Subcutaneous adipose tissue (tissue), 4 donors: ENCODE results near the gene MTO1. TPM values are rescaled to one million over a fixed set of nuclear protein-coding genes. Genes with fewer than 3 reads are reported as not detected.

Experiments
- small RNA-seq: library from RNA; depleted of rRNA; stranded (forward); fragments of <200 nt; gene quantifications from one replicate; pipeline ENCODE3, GENCODE V24; 2016
- total RNA-seq, 4 donors: library from RNA; depleted of rRNA; stranded (reverse); fragments of >200 nt; gene quantifications; one replicate each; pipeline ENCODE4 v1.1.0, GENCODE V29; 2016
- TF ChIP-seq, protein P1 (sequence below): fragments of 450-650 bp; IDR thresholded peaks from one replicate; pipeline ENCODE4 v1.5.1; 2016; ENCODE audit warnings: low read depth, mild to moderate bottlenecking, control low read depth, antibody characterized with exemption, moderate library complexity

MTO1 gene
- total RNA-seq, 4 donors from 2014 or later = 18.1 to 22.1 (median 18.6) TPM

- TF ChIP-seq, protein P1, sequence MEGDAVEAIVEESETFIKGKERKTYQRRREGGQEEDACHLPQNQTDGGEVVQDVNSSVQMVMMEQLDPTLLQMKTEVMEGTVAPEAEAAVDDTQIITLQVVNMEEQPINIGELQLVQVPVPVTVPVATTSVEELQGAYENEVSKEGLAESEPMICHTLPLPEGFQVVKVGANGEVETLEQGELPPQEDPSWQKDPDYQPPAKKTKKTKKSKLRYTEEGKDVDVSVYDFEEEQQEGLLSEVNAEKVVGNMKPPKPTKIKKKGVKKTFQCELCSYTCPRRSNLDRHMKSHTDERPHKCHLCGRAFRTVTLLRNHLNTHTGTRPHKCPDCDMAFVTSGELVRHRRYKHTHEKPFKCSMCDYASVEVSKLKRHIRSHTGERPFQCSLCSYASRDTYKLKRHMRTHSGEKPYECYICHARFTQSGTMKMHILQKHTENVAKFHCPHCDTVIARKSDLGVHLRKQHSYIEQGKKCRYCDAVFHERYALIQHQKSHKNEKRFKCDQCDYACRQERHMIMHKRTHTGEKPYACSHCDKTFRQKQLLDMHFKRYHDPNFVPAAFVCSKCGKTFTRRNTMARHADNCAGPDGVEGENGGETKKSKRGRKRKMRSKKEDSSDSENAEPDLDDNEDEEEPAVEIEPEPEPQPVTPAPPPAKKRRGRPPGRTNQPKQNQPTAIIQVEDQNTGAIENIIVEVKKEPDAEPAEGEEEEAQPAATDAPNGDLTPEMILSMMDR = no peak
These were observed 87.2 kb downstream of the MTO1 start for GRCh38 chr6:73548458-73549446.

GRCh38 chr6:73556836-73557235, 95.3 kb downstream of the MTO1 start:
- TF ChIP-seq, protein P1 = no peak

Small RNA genes within 50 kb of the gene (small RNA-seq; reads per million reads assigned to genes)
- not detected for gene AL603910.2
- not detected for gene RN7SL827P
- gene RNU6-975P = not detected

Other genes with a start within 250 kb of the MTO1 start
- gene KHDC1L, start 236.2 kb upstream of the MTO1 start, total RNA-seq = not detected
- gene KHDC1, start 198.5 kb upstream of the MTO1 start, total RNA-seq = 1 to 10 TPM in 1 of 4 donors, under 1 TPM in 3; 0.34 to 1.7 (median 0.77) TPM
- gene DPPA5, start 107.5 kb upstream of the MTO1 start, total RNA-seq = not detected
- not detected for gene KHDC3L, start 99.1 kb upstream of the MTO1 start, total RNA-seq
- gene OOEP, start 91.8 kb upstream of the MTO1 start, total RNA-seq = not detected
- 1 to 10 TPM in 3 of 4 donors, under 1 TPM in 1; 0.98 to 3.2 (median 2.2) TPM for gene DDX43, start 66.9 kb upstream of the MTO1 start, total RNA-seq
- gene CGAS, start 9.4 kb upstream of the MTO1 start, total RNA-seq = 1 to 10 TPM; 3.0 to 6.1 (median 5.1) TPM
- gene EEF1A1, start 59.3 kb downstream of the MTO1 start, total RNA-seq = over 10,000 TPM in 1 of 4 donors, 1,000 to 10,000 TPM in 3; 7,676 to 11,568 (median 9,241) TPM
- gene SLC17A5, start 192.3 kb downstream of the MTO1 start, total RNA-seq = 10 to 100 TPM; 16.0 to 55.4 (median 29.5) TPM
- 10 to 100 TPM; 16.0 to 59.8 (median 22.5) TPM for gene CD109, start 234.5 kb downstream of the MTO1 start, total RNA-seq